ENCODE data around the gene PLPPR2.

The PLPPR2 gene

GRCh38 chr19:11361037-11361770 is 6.0 kb downstream of the PLPPR2 start:
- Mint-ChIP-seq H3K4me3 (peak overlapping the region; percentile 66), H3K36me3 (ENCODE audit: low read depth) (no peaks in the 10 kb centered on the region), H3K27me3 (ENCODE audit: low read depth, poor library complexity) (peaks cover 51% of the 10 kb centered on the region), H3K4me1 (peaks cover 19% of the 10 kb centered on the region), H3K27ac (no peak overlapping the region), H3K9me3 (no peaks in the 10 kb centered on the region)
- DNase-seq, result peak; percentile 99
- TF ChIP-seq CTCF (IDR thresholded peaks at IDR 0.05), result no peak

GRCh38 chr19:11361771-11362731 is 6.8 kb downstream of the PLPPR2 start:
- no peak for DNase-seq
- TF ChIP-seq CTCF (IDR thresholded peaks at IDR 0.05), result no peak
- peaks cover 16% of the 10 kb centered on the region for H3K4me1 Mint-ChIP-seq
- H3K4me3 Mint-ChIP-seq, result peak overlapping the region; percentile 66
- no peaks in the 10 kb centered on the region for H3K9me3 Mint-ChIP-seq
- peaks cover 48% of the 10 kb centered on the region for H3K27me3 Mint-ChIP-seq (ENCODE audit: low read depth, poor library complexity)
- H3K36me3 Mint-ChIP-seq (ENCODE audit: low read depth), result no peaks in the 10 kb centered on the region
- no peak overlapping the region for H3K27ac Mint-ChIP-seq

GRCh38 chr19:11363881-11364280 is 8.6 kb downstream of the PLPPR2 start:
- H3K27ac Mint-ChIP-seq, result no peak overlapping the region
- H3K9me3 Mint-ChIP-seq, result no peaks in the 10 kb centered on the region
- H3K36me3 Mint-ChIP-seq (ENCODE audit: low read depth), result no peaks in the 10 kb centered on the region
- H3K4me3 Mint-ChIP-seq, result no peak overlapping the region
- no peak for TF ChIP-seq CTCF (IDR thresholded peaks at IDR 0.05)
- DNase-seq, result no peak
- peaks cover 16% of the 10 kb centered on the region for H3K4me1 Mint-ChIP-seq
- peaks cover 30% of the 10 kb centered on the region for H3K27me3 Mint-ChIP-seq (ENCODE audit: low read depth, poor library complexity)

- TF ChIP-seq CTCF (IDR thresholded peaks at IDR 0.05), result no peak
- Mint-ChIP-seq H3K36me3 (ENCODE audit: low read depth) (no peaks in the 10 kb centered on the region), H3K27ac (no peak overlapping the region), H3K4me1 (peaks cover 16% of the 10 kb centered on the region), H3K27me3 (ENCODE audit: low read depth, poor library complexity) (peaks cover 25% of the 10 kb centered on the region), H3K9me3 (no peaks in the 10 kb centered on the region), H3K4me3 (no peak overlapping the region)
- DNase-seq, result no peak
These were observed 9.2 kb downstream of the PLPPR2 start for GRCh38 chr19:11364296-11364904.

GRCh38 chr19:11364935-11365334 is 9.7 kb downstream of the PLPPR2 start:
- Mint-ChIP-seq H3K4me3 (no peak overlapping the region), H3K36me3 (ENCODE audit: low read depth) (no peaks in the 10 kb centered on the region), H3K27ac (no peak overlapping the region), H3K27me3 (ENCODE audit: low read depth, poor library complexity) (peaks cover 22% of the 10 kb centered on the region), H3K4me1 (peaks cover 16% of the 10 kb centered on the region), H3K9me3 (no peaks in the 10 kb centered on the region)
- no peak for TF ChIP-seq CTCF (IDR thresholded peaks at IDR 0.05)
- DNase-seq, result no peak
